ENCODE measurements around the gene RNF169. TPM values are rescaled to one million over a fixed set of nuclear protein-coding genes. Genes with fewer than 3 reads are reported as not detected.

Gene RNF169
- total and polyA plus RNA-seq, 2 of the 13 experiments (the other 11 are each of a cell fraction or from before 2014, with no cell fraction given): 5.3 to 14.2 TPM

- TF ChIP-seq PBX2 (CRISPR knock-in tag; IDR thresholded peaks at IDR 0.05) (no peak), CAMTA2 (CRISPR knock-in tag; IDR thresholded peaks at IDR 0.05; ENCODE audit: borderline replicate concordance) (no peak), ZNF530 (CRISPR knock-in tag; IDR thresholded peaks at IDR 0.05; ENCODE audit: low read depth) (no peak), SOX13 (IDR thresholded peaks at IDR 0.05) (no peak), SOX13 (CRISPR knock-in tag; conservative IDR thresholded peaks at IDR 0.05 in 1 of 2, IDR thresholded peaks at IDR 0.05 in 1 of 2) (no peak), RBAK (CRISPR knock-in tag; IDR thresholded peaks at IDR 0.05) (no peak), DRAP1 (CRISPR knock-in tag; IDR thresholded peaks at IDR 0.05) (no peak), FUBP1 (CRISPR knock-in tag; IDR thresholded peaks at IDR 0.05; ENCODE audit: borderline replicate concordance) (no peak), ZNF614 (CRISPR knock-in tag; IDR thresholded peaks at IDR 0.05; ENCODE audit: borderline replicate concordance) (no peak), PHB2 (IDR thresholded peaks at IDR 0.05; ENCODE audit: partially characterized antibody) (no peak)
These were observed 22.9 kb upstream of the RNF169 start (continued) for GRCh38 chr11:74725701-74726100.

Measured in HepG2 (cell line).